Stomach (tissue), 9 donors: ENCODE data around the gene GAB1. TPM values are rescaled to one million over a fixed set of nuclear protein-coding genes. Genes with fewer than 3 reads are reported as not detected.

Source experiments
- DNase-seq, 2 donors: peaks; one replicate each; pipeline versions ENCODE4 v3.0.0 to v3.0.0-alpha.2; 2013 to 2019
- H3K27ac ChIP-seq, 5 donors: fragments of 200-600 bp in 4 of 5; sonication (generic) in 4 of 5; one replicate each; pipeline ENCODE4 v1.5.1; 2013 to 2019; ENCODE audit warnings: mild to moderate bottlenecking in 1 of 5, moderate library complexity in 1 of 5
- H3K27me3 ChIP-seq, 3 donors: fragments of 200-600 bp; sonication (generic); one replicate each; pipeline ENCODE4 v1.5.1; 2017 to 2019; ENCODE audit warnings: mixed run types in 1 of 3
- H3K36me3 ChIP-seq, 4 donors: fragments of 200-600 bp; sonication (generic); 1 replicate in 3 of 4; 2 replicates in 1 of 4; pipeline ENCODE4 v1.5.1; 2016 to 2019
- H3K4me1 ChIP-seq, 4 donors: fragments of 200-600 bp; sonication (generic); one replicate each; pipeline ENCODE4 v1.5.1; 2016 to 2019
- H3K4me3 ChIP-seq, 4 donors: fragments of 200-600 bp; sonication (generic) in 3 of 4; one replicate each; pipeline ENCODE4 v1.5.1; 2016 to 2019; ENCODE audit warnings: mild to moderate bottlenecking in 1 of 4
- H3K9me3 ChIP-seq, 4 donors: fragments of 200-600 bp; sonication (generic); one replicate each; pipeline ENCODE4 v1.5.1; 2016 to 2019
- CTCF ChIP-seq, 7 experiments: fragments of 450-650 bp in 4 of 7; fragments of 200-600 bp in 3 of 7; sonication (generic) in 3 of 7; IDR thresholded peaks; one replicate each; pipeline ENCODE4 v1.5.1; 2016 to 2019; ENCODE audit warnings: antibody characterized with exemption in 7 of 7, control low read depth in 2 of 7, mild to moderate bottlenecking in 1 of 7
- EP300 ChIP-seq: sonication (generic); formaldehyde crosslinking; IDR thresholded peaks from one replicate; pipeline ENCODE4 v1.6.1; 2017; ENCODE audit warnings: antibody characterized with exemption
- POLR2A ChIP-seq, 4 donors: fragments of 450-650 bp; IDR thresholded peaks; one replicate each; pipeline ENCODE4 v1.6.1; 2016; ENCODE audit warnings: antibody characterized with exemption in 4 of 4, control low read depth in 2 of 4, mild to moderate bottlenecking in 1 of 4, moderate library complexity in 1 of 4
- POLR2AphosphoS5 ChIP-seq, 3 donors: sonication (generic); formaldehyde crosslinking; IDR thresholded peaks; one replicate each; pipeline ENCODE4 v1.6.1; 2016; ENCODE audit warnings: antibody characterized with exemption in 3 of 3
- WGBS, 5 donors: extraction: QIAGEN DNeasy Blood & Tissue Kit in 3 of 5; methylation state at CpG; one replicate each; pipeline versions ENCODE4 v1.1.5 to v1.1.7; 2013 to 2018; 5-methylcytosine and 5-hydroxymethylcytosine counted together
- intact Hi-C: fragments of 100-400 bp; cut with DNase I; formaldehyde crosslinking; loops from one replicate; pipeline ENCODE4 v1.15.1; 2023; ENCODE audit warnings: low total_unique reads
- polyA plus RNA-seq, 3 donors: library from polyadenylated mRNA; stranded (reverse); fragments of 200-250 nt; gene quantifications; one replicate each; pipeline ENCODE4 v1.2.3, GENCODE V29; 2013
- small RNA-seq, 4 donors: library from RNA; depleted of rRNA; stranded (forward); fragments of <200 nt; gene quantifications; one replicate each; pipeline ENCODE3, GENCODE V24; 2016
- total RNA-seq, 5 donors: library from RNA; depleted of rRNA; stranded (reverse); fragments of >200 nt; gene quantifications; one replicate each; pipeline versions ENCODE4 v1.1.0 to v1.2.3, GENCODE V29; 2014 to 2016
- donor health status: healthy with polysubstance abuse.
- donor health status: Bipolar disorder and iron deficiency.
- donor health status: healthy.

GAB1 gene
- total and polyA plus RNA-seq, 8 donors = 3.2 to 101 (median 29.0) TPM

GRCh38 chr4:143515905-143516304 lies 179.2 kb downstream of the GAB1 start:
- TF ChIP-seq EP300 = no peak
- no peak for TF ChIP-seq POLR2AphosphoS5 (IDR thresholded peaks at IDR 0.05)
- TF ChIP-seq CTCF (IDR thresholded peaks at IDR 0.05) = no peak
- TF ChIP-seq POLR2A (IDR thresholded peaks at IDR 0.05) = no peak
- intact Hi-C loops = no loop called here
- DNase-seq = no peak
- peaks cover 7 to 34% (median 27%) of the 10 kb centered on the region in 4 donors for H3K36me3 ChIP-seq
- H3K27ac ChIP-seq = peak overlapping the region in 1 of 5 donors; percentile 98
- H3K4me3 ChIP-seq = peak overlapping the region in 2 of 4 donors; percentile 70 to 72
- H3K27me3 ChIP-seq = no peaks in the 10 kb centered on the region
- H3K4me1 ChIP-seq = peaks cover 20 to 73% (median 46%) of the 10 kb centered on the region in 4 donors
- no peaks in the 10 kb centered on the region for H3K9me3 ChIP-seq

GRCh38 chr4:143517764-143518163 lies 181.1 kb downstream of the GAB1 start:
- DNase-seq = no peak
- H3K9me3 ChIP-seq = no peaks in the 10 kb centered on the region
- no peaks in the 10 kb centered on the region for H3K27me3 ChIP-seq
- TF ChIP-seq POLR2A (IDR thresholded peaks at IDR 0.05) (no peak), EP300 (no peak), CTCF (IDR thresholded peaks at IDR 0.05) (no peak), POLR2AphosphoS5 (IDR thresholded peaks at IDR 0.05) (no peak)
- no peak overlapping the region for H3K27ac ChIP-seq
- no peak overlapping the region for H3K4me3 ChIP-seq
- intact Hi-C loops = no loop called here
- peaks cover 11 to 52% (median 45%) of the 10 kb centered on the region in 4 donors for H3K36me3 ChIP-seq
- WGBS, 5 donors = 79 to 92% (median 83%) methylated on average over 2 of the region's 2 CpGs
- H3K4me1 ChIP-seq = peaks cover 20 to 77% (median 48%) of the 10 kb centered on the region in 4 donors

Small RNA genes within 50 kb of the gene (small RNA-seq; reads per million reads assigned to genes)
- gene MIR3139 = 0 reads per million in 4 donors
- gene RF00019 = 0 reads per million in 4 donors

Other genes starting within 250 kb of the GAB1 start
- 10 to 100 TPM in 4 of 5 donors, 1 to 10 TPM in 1; 1.7 to 32.1 (median 24.8) TPM for gene USP38, start 152.0 kb upstream of the GAB1 start, total RNA-seq
- 1 to 10 TPM; 3.1 to 6.9 (median 5.1) TPM for gene USP38, start 152.0 kb upstream of the GAB1 start, polyA plus RNA-seq
- 10 to 100 TPM; 15.2 to 78.0 (median 23.8) TPM for gene SMARCA5, start 176.8 kb downstream of the GAB1 start, total RNA-seq
- gene SMARCA5, start 176.8 kb downstream of the GAB1 start, polyA plus RNA-seq = 10 to 100 TPM; 10.3 to 13.3 (median 11.6) TPM